ENCODE results near the gene DDX17.

DDX17 gene

DNA sequence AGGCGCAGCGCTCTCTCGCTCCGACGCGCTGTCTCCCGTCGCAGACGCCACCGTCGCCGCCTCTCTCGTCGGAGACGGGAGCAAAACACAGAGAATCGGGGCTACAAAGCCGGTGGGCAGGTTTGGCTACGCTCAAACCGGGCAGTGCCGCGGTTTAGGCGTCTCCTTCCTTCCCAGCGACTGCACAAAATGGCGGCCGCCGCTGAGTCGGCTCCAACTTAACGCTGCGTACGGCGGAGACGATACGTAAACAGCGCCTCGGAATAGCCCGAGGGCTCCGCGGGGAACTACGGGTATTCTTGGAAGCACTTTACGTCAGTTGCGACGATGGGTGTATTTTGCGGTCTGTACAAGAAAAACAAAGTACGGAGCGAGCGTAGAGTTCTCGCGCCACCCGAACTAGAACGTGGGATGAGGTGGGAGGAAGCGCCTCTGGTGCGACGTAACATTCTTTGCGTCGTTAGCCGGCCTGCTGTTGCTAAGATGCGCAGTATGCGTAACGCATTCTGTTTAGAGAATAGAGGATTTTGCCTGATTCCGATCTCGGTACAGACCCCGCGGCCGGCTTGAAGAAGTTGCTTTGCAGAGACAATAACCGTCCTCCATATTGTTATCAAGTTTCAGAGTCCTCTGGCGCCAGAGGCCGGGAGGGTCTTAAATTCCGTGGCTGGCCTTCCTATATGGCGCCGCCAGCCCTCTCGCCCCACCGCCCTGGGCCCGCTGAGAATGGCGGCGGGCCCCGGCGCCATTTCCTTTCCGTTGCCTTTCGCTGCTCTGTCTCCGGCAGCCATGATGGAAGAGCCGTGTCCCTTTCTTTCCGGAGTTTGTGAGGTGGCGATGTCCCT is at the start of gene DDX17:
TSS of gene DDX17 (minus strand) at position 194 of the 845 bp plus-strand sequence.
- peak; percentile 95 to 98 for DNase-seq
- H3K36me3 ChIP-seq = peaks cover 4 to 8% (median 4%) of the 10 kb centered on the region in 3 donors
- intact Hi-C loops (cut with DNase I; ENCODE audit: low total_unique reads) = loop anchor here (2.0 to 5.0 kb wide), 2 partner anchors 64 to 439 kb away; partner anchors contain the start of gene DMC1
- H3K4me3 ChIP-seq = peak within 1 kb of the TSS; percentile 83 to 97
- H3K27me3 ChIP-seq = no peaks in the 10 kb centered on the region
- peaks cover 0 to 42% (median 22%) of the 10 kb centered on the region in 4 donors for H3K4me1 ChIP-seq
- peak within 1 kb of the TSS; percentile 99 to 100 for H3K27ac ChIP-seq
- no peaks in the 10 kb centered on the region for H3K9me3 ChIP-seq
- TF ChIP-seq CTCF (IDR thresholded peaks at IDR 0.05) = peak in 1 of 2 experiments; percentile 14

DNA sequence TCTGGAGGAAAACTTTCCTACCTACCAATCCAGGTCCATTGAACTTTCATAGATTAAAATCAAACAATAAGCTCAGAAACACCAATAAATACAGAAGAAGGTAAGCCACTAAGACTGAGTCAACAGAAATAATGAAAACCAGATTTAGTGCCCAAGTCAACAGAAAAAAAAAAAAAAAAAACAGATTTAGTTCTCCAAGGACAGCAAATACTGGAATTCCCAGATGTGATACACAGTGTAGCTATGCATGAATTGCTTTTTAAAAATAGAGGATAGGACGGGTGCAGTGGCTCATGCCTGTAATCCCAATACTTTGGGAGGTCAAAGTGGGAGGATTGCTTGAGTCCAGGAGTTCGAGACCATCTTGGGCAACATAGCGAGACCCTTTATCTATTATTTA is 48.2 kb upstream of the DDX17 start:
- intact Hi-C loops (cut with DNase I; ENCODE audit: low total_unique reads) = no loop called here
- Histone ChIP-seq H3K4me3 (no peak overlapping the region), H3K4me1 (peaks cover 0 to 4% (median 0%) of the 10 kb centered on the region in 4 donors), H3K27ac (no peak overlapping the region), H3K27me3 (no peaks in the 10 kb centered on the region), H3K36me3 (no peaks in the 10 kb centered on the region), H3K9me3 (no peaks in the 10 kb centered on the region)
- no peak for TF ChIP-seq CTCF (IDR thresholded peaks at IDR 0.05)
- DNase-seq = no peak

- Histone ChIP-seq H3K27me3 (no peaks in the 10 kb centered on the region), H3K4me1 (peaks cover 0 to 3% (median 0%) of the 10 kb centered on the region in 4 donors), H3K9me3 (no peaks in the 10 kb centered on the region), H3K27ac (no peak overlapping the region), H3K36me3 (no peaks in the 10 kb centered on the region), H3K4me3 (no peak overlapping the region)
- intact Hi-C loops (cut with DNase I; ENCODE audit: low total_unique reads) = no loop called here
- no peak for TF ChIP-seq CTCF (IDR thresholded peaks at IDR 0.05)
- DNase-seq = no peak
These were observed 43.2 kb upstream of the DDX17 start for GRCh38 chr22:38549101-38549894.

GRCh38 chr22:38540701-38541100 is 34.6 kb upstream of the DDX17 start:
- intact Hi-C loops (cut with DNase I; ENCODE audit: low total_unique reads) = no loop called here
- peaks cover 0 to 5% (median 0%) of the 10 kb centered on the region in 3 donors for H3K9me3 ChIP-seq
- DNase-seq = no peak
- H3K27ac ChIP-seq = no peak overlapping the region
- no peaks in the 10 kb centered on the region for H3K36me3 ChIP-seq
- H3K4me3 ChIP-seq = no peak overlapping the region
- TF ChIP-seq CTCF (IDR thresholded peaks at IDR 0.05) = no peak
- H3K4me1 ChIP-seq = no peaks in the 10 kb centered on the region
- H3K27me3 ChIP-seq = no peaks in the 10 kb centered on the region

- Histone ChIP-seq H3K36me3 (no peaks in the 10 kb centered on the region), H3K27ac (no peak overlapping the region), H3K4me1 (no peaks in the 10 kb centered on the region), H3K9me3 (no peaks in the 10 kb centered on the region), H3K4me3 (no peak overlapping the region), H3K27me3 (no peaks in the 10 kb centered on the region)
- TF ChIP-seq CTCF (IDR thresholded peaks at IDR 0.05) = no peak
- no peak for DNase-seq
- intact Hi-C loops (cut with DNase I; ENCODE audit: low total_unique reads) = no loop called here
These were observed 25.3 kb upstream of the DDX17 start for GRCh38 chr22:38531251-38531938.

Measured in tibial artery (tissue), 4 donors.